Calu3 (cell line): ENCODE data around the gene DOCK3. TPM values are rescaled to one million over a fixed set of nuclear protein-coding genes. Genes with fewer than 3 reads are reported as not detected.
"Not testable (repeated sequence)": the region's sequence is repeated elsewhere in the genome, so short reads cannot be mapped to it uniquely, and the experiment has no call there.

ENCODE experiments used
- BruUV-seq: library from RNA; stranded (reverse); fragments of 400-500 nt; replicated peaks from 2 replicates; lab custom pipeline; 2021; lab: Mats Ljungman, UMichigan
- CTCF ChIA-PET: fragments of 300-600 bp; sonication (Branson Sonifier 250); formaldehyde crosslinking; loops from one replicate; lab custom pipeline; 2022; ENCODE audit warnings: antibody characterized with exemption; lab: Charles Lee
- DNase-seq: peaks from one replicate; pipeline ENCODE4 v3.0.0; 2022
- H3K27ac Mint-ChIP-seq: one replicate; pipeline ENCODE4 v1.8.0; 2022; ENCODE audit warnings: mixed read lengths; ENCODE audit not compliant: unreplicated experiment
- H3K27me3 Mint-ChIP-seq: one replicate; pipeline ENCODE4 v1.8.0; 2022; ENCODE audit warnings: mixed read lengths; ENCODE audit not compliant: unreplicated experiment
- H3K36me3 Mint-ChIP-seq: one replicate; pipeline ENCODE4 v1.8.0; 2022; ENCODE audit warnings: mild to moderate bottlenecking, moderate library complexity, mixed read lengths; ENCODE audit not compliant: insufficient read depth, unreplicated experiment
- H3K4me1 Mint-ChIP-seq: one replicate; pipeline ENCODE4 v1.8.0; 2022; ENCODE audit warnings: mild to moderate bottlenecking, low read depth, mixed read lengths; ENCODE audit not compliant: unreplicated experiment
- H3K4me3 Mint-ChIP-seq: one replicate; pipeline ENCODE4 v1.8.0; 2022; ENCODE audit warnings: mild to moderate bottlenecking, low read depth, moderate library complexity, mixed read lengths; ENCODE audit not compliant: unreplicated experiment
- H3K9me3 Mint-ChIP-seq: one replicate; pipeline ENCODE4 v1.8.0; 2022; ENCODE audit warnings: low read depth, mixed read lengths; ENCODE audit not compliant: unreplicated experiment
- CTCF ChIP-seq: fragments of 200-600 bp; IDR thresholded peaks from one replicate; pipeline ENCODE4 v1.8.0; 2022; ENCODE audit warnings: antibody characterized with exemption; ENCODE audit not compliant: unreplicated experiment
- intact Hi-C: fragments of 100-400 bp; cut with micrococcal nuclease; formaldehyde crosslinking; loops from one replicate; pipeline ENCODE4 v1.10.0; 2022; ENCODE audit not compliant: unreplicated experiment
- total RNA-seq: library from RNA; stranded (reverse); gene quantifications from 2 replicates; pipeline ENCODE4 v1.2.3, GENCODE V29; 2022

DOCK3 gene
- total RNA-seq, 1 experiment from 2014 or later = 0.19 TPM

GRCh38 chr3:50676031-50676705, 1.4 kb downstream of the DOCK3 start:
- intact Hi-C loops = loop anchor here (10.0 kb wide), 1 partner anchor 209 kb away; no protein-coding TSS in a partner anchor
- Mint-ChIP-seq H3K9me3 (no peaks in the 10 kb centered on the region), H3K36me3 (no peaks in the 10 kb centered on the region), H3K4me3 (no peak overlapping the region), H3K4me1 (peaks cover 7% of the 10 kb centered on the region), H3K27ac (no peak overlapping the region), H3K27me3 (peaks cover 74% of the 10 kb centered on the region)
- CTCF ChIA-PET = no interaction called here
- no peak for DNase-seq
- BruUV-seq = no TSS peak
- no peak for TF ChIP-seq CTCF

- BruUV-seq = no TSS peak
- no peaks in the 10 kb centered on the region for H3K4me1 Mint-ChIP-seq
- H3K36me3 Mint-ChIP-seq = no peaks in the 10 kb centered on the region
- peaks cover 46% of the 10 kb centered on the region for H3K27me3 Mint-ChIP-seq
- CTCF ChIA-PET = no interaction called here
- H3K27ac Mint-ChIP-seq = no peak overlapping the region
- no peaks in the 10 kb centered on the region for H3K9me3 Mint-ChIP-seq
- DNase-seq = no peak
- TF ChIP-seq CTCF = no peak
- no peak overlapping the region for H3K4me3 Mint-ChIP-seq
- intact Hi-C loops = no loop called here
Observed at GRCh38 chr3:50687127-50687751, 12.5 kb downstream of the DOCK3 start.

GRCh38 chr3:50687916-50688315, 13.2 kb downstream of the DOCK3 start:
- no peaks in the 10 kb centered on the region for H3K9me3 Mint-ChIP-seq
- no peak overlapping the region for H3K27ac Mint-ChIP-seq
- no peak for DNase-seq
- H3K4me1 Mint-ChIP-seq = no peaks in the 10 kb centered on the region
- no peak overlapping the region for H3K4me3 Mint-ChIP-seq
- TF ChIP-seq CTCF = no peak
- intact Hi-C loops = no loop called here
- H3K36me3 Mint-ChIP-seq = no peaks in the 10 kb centered on the region
- peaks cover 46% of the 10 kb centered on the region for H3K27me3 Mint-ChIP-seq
- CTCF ChIA-PET = no interaction called here
- BruUV-seq = no TSS peak

GRCh38 chr3:50688602-50689001, 13.9 kb downstream of the DOCK3 start:
- DNase-seq, BruUV-seq, CTCF ChIA-PET, intact Hi-C loops, H3K36me3 Mint-ChIP-seq, H3K9me3 Mint-ChIP-seq, H3K4me3 Mint-ChIP-seq, H3K27ac Mint-ChIP-seq, H3K4me1 Mint-ChIP-seq: not testable (repeated sequence)
- H3K27me3 Mint-ChIP-seq = peaks cover 49% of the 10 kb centered on the region

DNA sequence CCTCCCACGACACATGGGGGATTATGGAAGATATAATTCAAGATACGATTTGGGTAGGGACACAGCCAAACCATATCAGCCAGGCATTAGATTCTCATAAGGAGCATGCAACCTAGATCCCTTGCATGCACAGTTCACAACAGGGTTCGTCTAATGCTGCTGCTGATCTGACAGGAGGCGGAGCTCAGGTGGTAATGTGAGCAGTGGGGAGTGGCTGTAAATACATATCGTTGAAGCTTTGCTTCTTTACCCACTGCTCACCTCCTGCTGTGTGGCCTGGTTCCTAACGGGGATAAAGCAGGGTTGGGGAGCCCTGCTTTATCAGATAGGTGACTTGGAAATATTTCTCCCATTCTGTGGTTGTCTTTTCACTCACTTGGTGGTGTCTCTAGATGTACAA, 14.8 kb downstream of the DOCK3 start:
- intact Hi-C loops = no loop called here
- Mint-ChIP-seq H3K27me3 (peaks cover 49% of the 10 kb centered on the region), H3K36me3 (no peaks in the 10 kb centered on the region), H3K9me3 (no peaks in the 10 kb centered on the region), H3K27ac (no peak overlapping the region), H3K4me1 (no peaks in the 10 kb centered on the region), H3K4me3 (no peak overlapping the region)
- no peak for DNase-seq
- CTCF ChIA-PET = no interaction called here
- no TSS peak for BruUV-seq
- no peak for TF ChIP-seq CTCF
